ENCODE measurements around the gene GPR83.
"Not testable (repeated sequence)": the region's sequence is repeated elsewhere in the genome, so short reads cannot be mapped to it uniquely, and the experiment has no call there.

GPR83 gene

DNA sequence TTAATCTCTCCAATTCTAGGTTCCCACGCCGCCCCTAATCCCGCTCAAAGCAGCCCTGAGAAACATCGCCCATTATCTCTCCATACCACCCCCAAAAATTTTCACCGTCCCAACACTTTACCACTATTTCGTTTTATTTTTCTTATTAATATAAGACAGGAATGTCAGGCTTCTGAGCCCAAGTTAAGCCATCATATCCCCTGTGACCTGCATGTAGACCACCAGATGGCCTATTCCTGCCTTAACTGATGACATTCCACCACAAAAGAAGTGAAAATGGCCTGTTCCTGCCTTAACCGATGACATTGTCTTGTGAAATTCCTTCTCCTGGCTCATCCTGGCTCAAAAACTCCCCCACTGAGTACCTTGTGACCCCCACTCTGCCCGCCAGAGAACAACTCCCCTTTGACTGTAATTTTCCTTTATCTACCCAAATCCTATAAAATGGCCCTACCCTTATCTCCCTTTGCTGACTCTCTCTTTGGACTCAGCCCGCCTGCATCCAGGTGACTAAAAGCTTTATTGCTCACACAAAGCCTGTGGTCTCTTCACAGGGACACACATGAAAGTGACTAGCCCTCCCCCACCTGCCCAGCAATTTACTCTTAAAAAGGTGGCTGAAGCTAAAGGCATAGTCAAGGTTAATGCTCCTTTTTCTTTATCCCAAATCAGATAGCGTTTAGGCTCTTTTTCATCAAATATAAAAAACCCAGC lies 50.2 kb downstream of the GPR83 start:
- DNase-seq = not testable (repeated sequence)

GRCh38 chr11:94346311-94346710 lies 54.9 kb downstream of the GPR83 start:
- not testable (repeated sequence) for DNase-seq

DNA sequence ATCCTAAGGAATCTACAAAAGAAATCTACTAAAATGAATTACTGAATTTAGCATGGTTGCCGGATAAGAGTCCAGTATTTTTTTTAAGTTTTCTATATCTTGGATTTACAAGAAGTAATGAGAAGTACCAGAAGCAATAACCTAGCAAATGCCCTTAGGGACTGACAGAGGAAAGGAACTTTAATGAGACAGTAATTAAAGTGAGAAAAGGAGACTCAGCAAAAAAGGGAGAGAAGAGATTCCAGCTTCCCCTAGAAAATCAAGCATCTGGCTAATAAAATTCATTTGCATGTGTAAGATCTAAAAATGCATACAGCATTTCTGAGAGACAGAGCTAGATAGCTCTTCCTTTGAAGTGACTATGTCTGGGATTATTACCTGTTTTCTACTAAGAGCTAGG lies 57.7 kb downstream of the GPR83 start:
- DNase-seq = no peak

- DNase-seq = no peak
Measured at GRCh38 chr11:94342250-94342649, 59.0 kb downstream of the GPR83 start.

DNA sequence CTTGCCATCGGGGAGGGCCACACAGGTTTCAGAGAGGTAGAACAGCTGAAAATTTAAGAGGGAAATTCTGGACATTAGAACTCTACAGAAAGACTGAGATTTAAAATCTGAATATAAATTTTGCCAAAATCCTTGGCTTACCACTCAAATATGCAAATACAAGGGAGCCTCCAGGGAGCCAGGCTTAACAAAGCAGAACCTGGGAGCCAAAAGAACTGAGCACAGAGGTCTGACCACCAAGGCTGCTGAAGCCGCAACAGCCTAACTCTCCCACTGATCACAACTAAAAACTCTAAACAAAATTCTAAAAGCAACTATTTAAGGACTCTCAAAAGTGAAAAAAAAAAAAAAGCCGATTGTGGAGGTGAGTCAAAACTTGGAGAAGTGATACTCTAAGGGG lies 62.6 kb downstream of the GPR83 start:
- DNase-seq = no peak

- no peak for DNase-seq
Measured at GRCh38 chr11:94336033-94336432, 65.2 kb downstream of the GPR83 start.

DNA sequence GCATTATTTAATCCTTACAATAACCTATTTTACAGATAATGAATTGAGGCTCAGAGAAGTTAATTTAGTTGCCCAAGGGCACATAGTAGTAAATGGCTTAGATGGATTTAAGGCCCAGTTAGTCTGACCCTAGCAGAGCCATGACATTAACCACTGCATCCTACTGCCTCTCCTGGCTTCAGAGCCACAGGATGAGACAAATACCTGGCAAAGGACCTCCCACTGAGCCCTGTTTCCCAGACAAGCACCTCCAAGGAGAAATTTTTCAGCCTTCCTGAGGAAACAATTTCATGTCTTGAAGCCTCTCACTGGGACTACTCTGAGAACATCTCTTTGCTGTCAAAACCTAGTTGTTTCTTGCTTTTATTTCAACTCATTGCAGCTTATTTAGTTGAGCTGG lies 68.4 kb downstream of the GPR83 start:
- DNase-seq = no peak

DNA sequence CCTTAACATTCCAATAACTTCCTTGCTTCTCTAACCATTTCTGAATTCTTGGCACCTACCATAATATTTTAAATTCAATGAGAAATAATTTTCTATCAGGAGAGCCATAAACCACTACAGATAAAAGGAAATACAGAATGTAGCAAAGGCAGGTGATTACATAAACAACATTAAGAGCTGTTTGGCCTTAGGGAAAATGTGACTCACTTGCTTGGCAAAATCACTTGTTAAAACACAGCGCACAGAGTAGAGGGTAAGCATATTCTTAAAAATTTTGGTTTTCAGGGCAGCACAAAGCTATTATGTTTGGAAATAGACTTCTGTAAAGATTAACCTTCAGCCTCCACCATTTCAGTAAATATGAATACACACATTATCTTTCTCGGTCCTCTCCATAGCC lies 70.4 kb downstream of the GPR83 start:
- DNase-seq = peak; percentile 15

- DNase-seq = no peak
Measured at GRCh38 chr11:94329501-94329900, 71.7 kb downstream of the GPR83 start.

GRCh38 chr11:94328587-94329080 lies 72.6 kb downstream of the GPR83 start:
- DNase-seq = no peak
